ENCODE results near the gene CPEB3. TPM values are rescaled to one million over a fixed set of nuclear protein-coding genes. Genes with fewer than 3 reads are reported as not detected.

Gene CPEB3
- total and polyA plus RNA-seq, 3 donors from 2014 or later: 19.4 to 32.4 (median 23.5) TPM

- intact Hi-C loops (cut with DNase I; ENCODE audit: low total_unique reads): no loop called here
- no peak for DNase-seq
- H3K9me3 ChIP-seq: no peaks in the 10 kb centered on the region
- TF ChIP-seq CTCF (IDR thresholded peaks at IDR 0.05) (no peak), POLR2A (IDR thresholded peaks at IDR 0.05) (no peak)
- H3K4me1 ChIP-seq: no peaks in the 10 kb centered on the region
- H3K4me3 ChIP-seq: no peak overlapping the region
- H3K27ac ChIP-seq: no peak overlapping the region
- no peaks in the 10 kb centered on the region for H3K27me3 ChIP-seq
- no peaks in the 10 kb centered on the region for H3K36me3 ChIP-seq (ENCODE audit: low read depth, missing control alignments)
Observed at GRCh38 chr10:92111336-92111939, 179.4 kb downstream of the CPEB3 start.

GRCh38 chr10:92110039-92110794 is 180.7 kb downstream of the CPEB3 start:
- H3K4me3 ChIP-seq: no peak overlapping the region
- no peak for TF ChIP-seq POLR2A (IDR thresholded peaks at IDR 0.05)
- TF ChIP-seq CTCF (IDR thresholded peaks at IDR 0.05): no peak
- no peak for DNase-seq
- H3K4me1 ChIP-seq: no peaks in the 10 kb centered on the region
- no peaks in the 10 kb centered on the region for H3K27me3 ChIP-seq
- WGBS, 2 donors: 83 to 84% methylated on average over 6 of the region's 6 CpGs
- H3K36me3 ChIP-seq (ENCODE audit: low read depth, missing control alignments): no peaks in the 10 kb centered on the region
- no peak overlapping the region for H3K27ac ChIP-seq
- H3K9me3 ChIP-seq: no peaks in the 10 kb centered on the region
- intact Hi-C loops (cut with DNase I; ENCODE audit: low total_unique reads): no loop called here

- Histone ChIP-seq H3K36me3 (ENCODE audit: low read depth, missing control alignments) (no peaks in the 10 kb centered on the region), H3K27ac (no peak overlapping the region), H3K27me3 (no peaks in the 10 kb centered on the region), H3K4me3 (no peak overlapping the region), H3K9me3 (no peaks in the 10 kb centered on the region), H3K4me1 (no peaks in the 10 kb centered on the region)
- intact Hi-C loops (cut with DNase I; ENCODE audit: low total_unique reads): no loop called here
- DNase-seq: no peak
- TF ChIP-seq POLR2A (IDR thresholded peaks at IDR 0.05) (no peak), CTCF (IDR thresholded peaks at IDR 0.05) (no peak)
- WGBS, 2 donors: 67 to 77% methylated on average over 2 of the region's 2 CpGs
Observed at GRCh38 chr10:92108747-92109146, 182.1 kb downstream of the CPEB3 start.

- Histone ChIP-seq H3K4me3 (no peak overlapping the region), H3K9me3 (no peaks in the 10 kb centered on the region), H3K4me1 (no peaks in the 10 kb centered on the region), H3K27ac (no peak overlapping the region), H3K27me3 (no peaks in the 10 kb centered on the region), H3K36me3 (ENCODE audit: low read depth, missing control alignments) (no peaks in the 10 kb centered on the region)
- TF ChIP-seq CTCF (IDR thresholded peaks at IDR 0.05) (no peak), POLR2A (IDR thresholded peaks at IDR 0.05) (no peak)
- DNase-seq: no peak
- intact Hi-C loops (cut with DNase I; ENCODE audit: low total_unique reads): no loop called here
Observed at GRCh38 chr10:92108120-92108519, 182.8 kb downstream of the CPEB3 start.

Measured in testis (tissue), 3 donors.